Ovary (tissue), 9 donors: Measurements from ENCODE around the gene ATRN. TPM values are rescaled to one million over a fixed set of nuclear protein-coding genes. Genes with fewer than 3 reads are reported as not detected.

ENCODE experiments used
- DNase-seq, 5 donors: peaks; one replicate each; pipeline ENCODE4 v3.0.0-alpha.2; 2019 to 2020
- H3K27ac ChIP-seq, 2 donors: fragments of 200-600 bp; one replicate each; pipeline versions ENCODE4 v1.5.1 to v1.8.0; 2019 to 2022
- H3K27me3 ChIP-seq: fragments of 200-600 bp; one replicate; pipeline ENCODE4 v1.8.0; 2022
- H3K36me3 ChIP-seq: fragments of 200-600 bp; sonication (generic); one replicate; pipeline ENCODE4 v1.5.1; 2019
- H3K4me1 ChIP-seq: one replicate; pipeline ENCODE4 v1.8.1; 2013; ENCODE audit warnings: mild to moderate bottlenecking, moderate library complexity; ENCODE audit not compliant: insufficient read depth
- H3K4me3 ChIP-seq: fragments of 200-600 bp; sonication (generic); one replicate; pipeline ENCODE4 v1.5.1; 2017
- H3K9me3 ChIP-seq, 2 donors: fragments of 200-600 bp in 1 of 2; sonication (generic) in 1 of 2; one replicate each; pipeline versions ENCODE4 v1.5.1 to v1.8.1; 2013 to 2019; ENCODE audit warnings: mild to moderate bottlenecking in 1 of 2, moderate library complexity in 1 of 2
- CTCF ChIP-seq, 3 donors: fragments of 450-650 bp in 2 of 3; fragments of 200-600 bp in 1 of 3; IDR thresholded peaks; one replicate each; pipeline versions ENCODE4 v1.5.1 to v1.8.0; 2016 to 2022; ENCODE audit warnings: antibody characterized with exemption in 3 of 3, mild to moderate bottlenecking in 1 of 3
- EP300 ChIP-seq: sonication (generic); formaldehyde crosslinking; IDR thresholded peaks from one replicate; pipeline ENCODE4 v1.6.1; 2017; ENCODE audit warnings: antibody characterized with exemption
- POLR2A ChIP-seq: fragments of 450-650 bp; IDR thresholded peaks from one replicate; pipeline ENCODE4 v1.6.1; 2017; ENCODE audit warnings: antibody characterized with exemption, mild to moderate bottlenecking, moderate library complexity
- WGBS, 3 donors: extraction: QIAGEN DNeasy Blood & Tissue Kit in 1 of 3; methylation state at CpG; one replicate each; pipeline versions ENCODE4 v1.1.5 to v1.1.7; 2013 to 2017; 5-methylcytosine and 5-hydroxymethylcytosine counted together
- intact Hi-C, 4 donors: fragments of 100-400 bp; cut with DNase I; formaldehyde crosslinking; loops; one replicate each; pipeline versions ENCODE4 v1.11.0 to v1.15.1; 2022 to 2023
- polyA plus RNA-seq, 2 donors: library from polyadenylated mRNA; stranded (reverse); fragments of 200-250 nt in 1 of 2; fragments of 350-450 nt in 1 of 2; fragmentation: Illumina TruSeq in 1 of 2; extraction: RNeasy Lipid Tissue Mini Kit (QIAGEN cat#74804) in 1 of 2; gene quantifications; one replicate each; pipeline ENCODE4 v1.2.3, GENCODE V29; 2013 to 2014
- total RNA-seq, 7 donors: library from RNA; depleted of rRNA in 2 of 7; stranded (reverse); fragments of >200 nt in 2 of 7; fragmentation: NEBNext Ultra II Directional in 3 of 7; extraction: Animal tissue kit (Norgen Biotek cat#: 25700) in 3 of 7; gene quantifications; one replicate each; pipeline versions ENCODE4 v1.1.0 to v1.2.4, GENCODE V29; 2016 to 2023
- donor health status: DM: no; HTN: no; CAD: no; lungs with moderate emphysema.
- donor health status: DM: no; HTN: no; CAD: no.
- donor health status: Bipolar disorder and iron deficiency.
- donor health status: DM: yes; HTN: yes; CAD: no.
- donor health status: DM: no; HTN: no; CAD: no.
- donor health status: DM: yes; HTN: yes; CAD: no.

The ATRN gene
- total and polyA plus RNA-seq, 9 donors, result 10.3 to 46.2 (median 23.6) TPM

- 81 to 86% (median 83%) methylated on average over 10 of the region's 10 CpGs for WGBS, 3 donors
- no peak for TF ChIP-seq POLR2A
- TF ChIP-seq CTCF (IDR thresholded peaks at IDR 0.05), result no peak
- no peak for TF ChIP-seq EP300
- Histone ChIP-seq H3K27ac (no peak overlapping the region), H3K27me3 (no peaks in the 10 kb centered on the region), H3K9me3 (no peaks in the 10 kb centered on the region), H3K36me3 (no peaks in the 10 kb centered on the region), H3K4me1 (no peaks in the 10 kb centered on the region), H3K4me3 (no peak overlapping the region)
- intact Hi-C loops, result no loop called here
- no peak for DNase-seq
These were observed 182.1 kb downstream of the ATRN start for GRCh38 chr20:3652676-3653596.

GRCh38 chr20:3653921-3654320 is 183.1 kb downstream of the ATRN start:
- TF ChIP-seq CTCF (IDR thresholded peaks at IDR 0.05), result no peak
- TF ChIP-seq EP300, result no peak
- no peak for TF ChIP-seq POLR2A
- H3K4me3 ChIP-seq, result no peak overlapping the region
- WGBS, 3 donors, result 41 to 53% (median 41%) methylated on average over 2 of the region's 2 CpGs
- no peaks in the 10 kb centered on the region for H3K36me3 ChIP-seq
- H3K9me3 ChIP-seq, result no peaks in the 10 kb centered on the region
- H3K4me1 ChIP-seq, result no peaks in the 10 kb centered on the region
- H3K27ac ChIP-seq, result no peak overlapping the region
- H3K27me3 ChIP-seq, result no peaks in the 10 kb centered on the region
- DNase-seq, result no peak
- intact Hi-C loops, result no loop called here

- H3K27ac ChIP-seq, result no peak overlapping the region
- H3K27me3 ChIP-seq, result no peaks in the 10 kb centered on the region
- 76 to 81% (median 78%) methylated on average over 17 of the region's 17 CpGs for WGBS, 3 donors
- no peaks in the 10 kb centered on the region for H3K36me3 ChIP-seq
- H3K4me3 ChIP-seq, result no peak overlapping the region
- no peak for DNase-seq
- no peaks in the 10 kb centered on the region for H3K4me1 ChIP-seq
- no peaks in the 10 kb centered on the region for H3K9me3 ChIP-seq
- intact Hi-C loops, result no loop called here
- TF ChIP-seq CTCF (IDR thresholded peaks at IDR 0.05) (no peak), EP300 (no peak), POLR2A (no peak)
These were observed 183.7 kb downstream of the ATRN start for GRCh38 chr20:3654326-3655130.

GRCh38 chr20:3655131-3655405 is 184.2 kb downstream of the ATRN start:
- 68 to 93% (median 69%) methylated on average over 4 of the region's 4 CpGs for WGBS, 3 donors
- no peak overlapping the region for H3K4me3 ChIP-seq
- TF ChIP-seq EP300 (no peak), POLR2A (no peak), CTCF (IDR thresholded peaks at IDR 0.05) (no peak)
- H3K36me3 ChIP-seq, result no peaks in the 10 kb centered on the region
- H3K4me1 ChIP-seq, result no peaks in the 10 kb centered on the region
- intact Hi-C loops, result no loop called here
- no peak for DNase-seq
- H3K27ac ChIP-seq, result no peak overlapping the region
- no peaks in the 10 kb centered on the region for H3K9me3 ChIP-seq
- H3K27me3 ChIP-seq, result no peaks in the 10 kb centered on the region
